ENCODE data around the gene TSPAN12. TPM values are rescaled to one million over a fixed set of nuclear protein-coding genes. Genes with fewer than 3 reads are reported as not detected.

The TSPAN12 gene
- total RNA-seq, 1 experiment from 2014 or later: 17.3 TPM

DNA sequence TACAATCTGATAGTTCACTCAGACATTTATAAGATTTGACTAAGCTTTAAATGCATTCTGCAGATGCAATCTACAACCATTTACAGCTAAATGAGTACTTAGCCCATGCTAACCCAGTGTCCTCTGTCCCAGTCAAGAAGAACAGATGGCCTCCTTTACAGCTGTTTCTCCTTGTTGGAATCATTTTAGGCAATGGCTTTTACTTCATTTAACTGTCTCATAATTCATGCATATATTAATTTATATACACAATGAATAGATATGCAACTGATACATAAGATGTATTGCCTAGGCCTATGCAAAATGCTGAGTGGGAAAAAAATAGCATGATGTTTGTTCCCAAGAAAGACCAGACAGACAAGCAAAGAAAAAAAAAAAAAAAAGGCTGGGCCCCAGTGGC, 82.2 kb downstream of the TSPAN12 start:
- H3K27me3 Mint-ChIP-seq (ENCODE audit: low read depth): no peaks in the 10 kb centered on the region
- H3K9me3 Mint-ChIP-seq: no peaks in the 10 kb centered on the region
- no peak for TF ChIP-seq ZNF423 (CRISPR knock-in tag; IDR thresholded peaks at IDR 0.05)
- H3K4me1 Mint-ChIP-seq: peaks cover 24% of the 10 kb centered on the region
- ChIA-PET CTCF (interaction anchor here (1.5 to 3.8 kb wide), 2 partner anchors 9 to 17 kb away, joined by 3 to 14 read pairs; no protein-coding TSS in a partner anchor), POLR2A (no interaction called here)
- no peaks in the 10 kb centered on the region for H3K36me3 Mint-ChIP-seq
- DNase-seq (ENCODE audit: low spot score): no peak
- no peak for ATAC-seq
- no peak overlapping the region for H3K4me3 Mint-ChIP-seq
- no peak overlapping the region for H3K27ac Mint-ChIP-seq

DNA sequence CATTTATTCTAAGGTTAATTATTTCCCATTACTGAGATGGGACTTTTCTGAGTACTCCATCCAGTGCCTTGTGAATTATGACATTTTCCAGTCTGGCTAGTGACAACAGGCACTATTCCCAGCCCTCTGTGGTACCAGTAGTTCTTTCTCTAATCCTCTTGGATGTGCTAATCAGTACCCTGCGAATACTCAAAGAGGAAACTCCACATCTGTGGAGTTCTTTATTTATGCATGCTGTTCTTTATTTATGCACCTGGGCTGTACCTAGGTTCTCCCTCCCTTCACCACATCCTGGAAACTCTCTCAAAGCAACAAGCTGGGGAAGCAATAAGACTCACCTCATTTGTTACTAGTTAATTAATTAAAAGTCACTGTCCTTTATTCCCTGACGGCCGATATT, 83.5 kb downstream of the TSPAN12 start:
- H3K36me3 Mint-ChIP-seq: no peaks in the 10 kb centered on the region
- no peaks in the 10 kb centered on the region for H3K27me3 Mint-ChIP-seq (ENCODE audit: low read depth)
- H3K9me3 Mint-ChIP-seq: no peaks in the 10 kb centered on the region
- H3K4me3 Mint-ChIP-seq: no peak overlapping the region
- DNase-seq (ENCODE audit: low spot score) (no peak), ATAC-seq (peak; percentile 99)
- no peak overlapping the region for H3K27ac Mint-ChIP-seq
- ChIA-PET CTCF (interaction anchor here (1.5 to 3.8 kb wide), 2 partner anchors 10 to 18 kb away, joined by 3 to 14 read pairs; no protein-coding TSS in a partner anchor), POLR2A (no interaction called here)
- TF ChIP-seq FOXK1 (CRISPR knock-in tag; IDR thresholded peaks at IDR 0.05) (0 out of 2 replicates have a peak, but pooled peaks have one; percentile 18), ZNF138 (CRISPR knock-in tag; conservative IDR thresholded peaks at IDR 0.05) (no peak), ZNF423 (CRISPR knock-in tag; IDR thresholded peaks at IDR 0.05) (no peak)
- TF ChIP-seq, protein P1, sequence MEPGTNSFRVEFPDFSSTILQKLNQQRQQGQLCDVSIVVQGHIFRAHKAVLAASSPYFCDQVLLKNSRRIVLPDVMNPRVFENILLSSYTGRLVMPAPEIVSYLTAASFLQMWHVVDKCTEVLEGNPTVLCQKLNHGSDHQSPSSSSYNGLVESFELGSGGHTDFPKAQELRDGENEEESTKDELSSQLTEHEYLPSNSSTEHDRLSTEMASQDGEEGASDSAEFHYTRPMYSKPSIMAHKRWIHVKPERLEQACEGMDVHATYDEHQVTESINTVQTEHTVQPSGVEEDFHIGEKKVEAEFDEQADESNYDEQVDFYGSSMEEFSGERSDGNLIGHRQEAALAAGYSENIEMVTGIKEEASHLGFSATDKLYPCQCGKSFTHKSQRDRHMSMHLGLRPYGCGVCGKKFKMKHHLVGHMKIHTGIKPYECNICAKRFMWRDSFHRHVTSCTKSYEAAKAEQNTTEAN (CRISPR knock-in tag; IDR thresholded peaks at IDR 0.05): no peak
- TF ChIP-seq, protein P2, sequence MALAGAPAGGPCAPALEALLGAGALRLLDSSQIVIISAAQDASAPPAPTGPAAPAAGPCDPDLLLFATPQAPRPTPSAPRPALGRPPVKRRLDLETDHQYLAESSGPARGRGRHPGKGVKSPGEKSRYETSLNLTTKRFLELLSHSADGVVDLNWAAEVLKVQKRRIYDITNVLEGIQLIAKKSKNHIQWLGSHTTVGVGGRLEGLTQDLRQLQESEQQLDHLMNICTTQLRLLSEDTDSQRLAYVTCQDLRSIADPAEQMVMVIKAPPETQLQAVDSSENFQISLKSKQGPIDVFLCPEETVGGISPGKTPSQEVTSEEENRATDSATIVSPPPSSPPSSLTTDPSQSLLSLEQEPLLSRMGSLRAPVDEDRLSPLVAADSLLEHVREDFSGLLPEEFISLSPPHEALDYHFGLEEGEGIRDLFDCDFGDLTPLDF (CRISPR knock-in tag; IDR thresholded peaks at IDR 0.05): no peak
- peaks cover 24% of the 10 kb centered on the region for H3K4me1 Mint-ChIP-seq

DNA sequence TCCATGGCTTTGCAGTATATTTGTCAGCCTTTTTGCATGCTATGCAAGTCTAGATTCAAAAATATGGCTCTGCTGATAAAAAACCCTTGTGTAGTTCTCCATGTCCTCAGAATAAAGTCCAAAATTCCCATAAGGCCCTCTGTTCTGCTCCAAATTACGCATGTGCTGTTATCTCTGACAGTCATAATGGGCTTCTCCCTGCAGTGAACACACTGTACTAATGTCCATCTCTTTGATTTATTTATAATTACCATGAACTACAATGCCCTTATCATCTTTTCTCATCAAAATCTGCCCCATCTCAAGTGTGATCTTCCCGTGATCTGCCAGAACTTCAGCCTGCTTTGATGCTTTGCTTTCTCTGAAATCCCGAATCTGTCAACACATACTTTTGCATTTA, 87.7 kb downstream of the TSPAN12 start:
- Mint-ChIP-seq H3K27me3 (ENCODE audit: low read depth) (no peaks in the 10 kb centered on the region), H3K27ac (no peak overlapping the region), H3K4me1 (peaks cover 16% of the 10 kb centered on the region), H3K9me3 (no peaks in the 10 kb centered on the region), H3K4me3 (no peak overlapping the region), H3K36me3 (no peaks in the 10 kb centered on the region)
- TF ChIP-seq, protein P3, sequence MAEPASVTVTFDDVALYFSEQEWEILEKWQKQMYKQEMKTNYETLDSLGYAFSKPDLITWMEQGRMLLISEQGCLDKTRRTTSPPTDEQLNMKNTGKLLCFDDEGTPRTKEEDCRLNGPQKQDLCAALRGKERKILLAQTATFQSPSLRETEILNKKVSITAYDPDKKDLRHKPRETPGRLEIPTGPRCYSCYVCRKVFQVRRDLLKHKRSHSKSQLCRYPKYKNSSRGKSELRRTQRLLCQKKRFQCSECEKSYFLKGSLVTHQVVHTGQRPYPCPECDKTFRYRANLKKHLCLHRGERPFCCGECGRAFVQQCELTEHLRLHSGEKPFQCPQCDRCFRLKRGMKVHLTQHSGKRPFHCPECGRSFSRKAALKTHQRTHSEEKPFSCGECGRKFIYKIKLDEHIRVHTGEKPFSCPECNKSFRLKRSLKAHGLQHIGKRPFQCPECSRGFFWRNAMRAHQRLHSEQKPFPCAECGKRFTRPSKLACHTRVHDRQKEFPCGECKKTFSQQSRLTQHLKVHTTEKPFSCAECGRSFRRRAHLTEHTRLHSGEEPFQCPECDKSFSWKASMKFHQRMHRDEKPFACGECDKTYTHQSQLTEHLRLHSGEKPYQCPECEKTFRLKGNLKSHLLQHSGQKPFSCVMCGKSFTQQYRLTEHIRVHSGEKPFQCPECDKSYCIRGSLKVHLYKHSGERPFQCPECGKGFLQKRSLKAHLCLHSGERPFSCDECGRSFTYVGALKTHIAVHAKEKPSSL (CRISPR knock-in tag; conservative IDR thresholded peaks at IDR 0.05): no peak
- TF ChIP-seq MYBL2 (CRISPR knock-in tag; IDR thresholded peaks at IDR 0.05) (no peak), JUN (CRISPR knock-in tag; IDR thresholded peaks at IDR 0.05) (no peak), GTF2I (CRISPR knock-in tag; conservative IDR thresholded peaks at IDR 0.05) (no peak)
- TF ChIP-seq, protein P4, sequence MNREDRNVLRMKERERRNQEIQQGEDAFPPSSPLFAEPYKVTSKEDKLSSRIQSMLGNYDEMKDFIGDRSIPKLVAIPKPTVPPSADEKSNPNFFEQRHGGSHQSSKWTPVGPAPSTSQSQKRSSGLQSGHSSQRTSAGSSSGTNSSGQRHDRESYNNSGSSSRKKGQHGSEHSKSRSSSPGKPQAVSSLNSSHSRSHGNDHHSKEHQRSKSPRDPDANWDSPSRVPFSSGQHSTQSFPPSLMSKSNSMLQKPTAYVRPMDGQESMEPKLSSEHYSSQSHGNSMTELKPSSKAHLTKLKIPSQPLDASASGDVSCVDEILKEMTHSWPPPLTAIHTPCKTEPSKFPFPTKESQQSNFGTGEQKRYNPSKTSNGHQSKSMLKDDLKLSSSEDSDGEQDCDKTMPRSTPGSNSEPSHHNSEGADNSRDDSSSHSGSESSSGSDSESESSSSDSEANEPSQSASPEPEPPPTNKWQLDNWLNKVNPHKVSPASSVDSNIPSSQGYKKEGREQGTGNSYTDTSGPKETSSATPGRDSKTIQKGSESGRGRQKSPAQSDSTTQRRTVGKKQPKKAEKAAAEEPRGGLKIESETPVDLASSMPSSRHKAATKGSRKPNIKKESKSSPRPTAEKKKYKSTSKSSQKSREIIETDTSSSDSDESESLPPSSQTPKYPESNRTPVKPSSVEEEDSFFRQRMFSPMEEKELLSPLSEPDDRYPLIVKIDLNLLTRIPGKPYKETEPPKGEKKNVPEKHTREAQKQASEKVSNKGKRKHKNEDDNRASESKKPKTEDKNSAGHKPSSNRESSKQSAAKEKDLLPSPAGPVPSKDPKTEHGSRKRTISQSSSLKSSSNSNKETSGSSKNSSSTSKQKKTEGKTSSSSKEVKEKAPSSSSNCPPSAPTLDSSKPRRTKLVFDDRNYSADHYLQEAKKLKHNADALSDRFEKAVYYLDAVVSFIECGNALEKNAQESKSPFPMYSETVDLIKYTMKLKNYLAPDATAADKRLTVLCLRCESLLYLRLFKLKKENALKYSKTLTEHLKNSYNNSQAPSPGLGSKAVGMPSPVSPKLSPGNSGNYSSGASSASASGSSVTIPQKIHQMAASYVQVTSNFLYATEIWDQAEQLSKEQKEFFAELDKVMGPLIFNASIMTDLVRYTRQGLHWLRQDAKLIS (CRISPR knock-in tag; IDR thresholded peaks at IDR 0.05; ENCODE audit: borderline replicate concordance): no peak
- DNase-seq (ENCODE audit: low spot score): no peak
- ChIA-PET CTCF (no interaction called here), POLR2A (no interaction called here)
- no peak for ATAC-seq

DNA sequence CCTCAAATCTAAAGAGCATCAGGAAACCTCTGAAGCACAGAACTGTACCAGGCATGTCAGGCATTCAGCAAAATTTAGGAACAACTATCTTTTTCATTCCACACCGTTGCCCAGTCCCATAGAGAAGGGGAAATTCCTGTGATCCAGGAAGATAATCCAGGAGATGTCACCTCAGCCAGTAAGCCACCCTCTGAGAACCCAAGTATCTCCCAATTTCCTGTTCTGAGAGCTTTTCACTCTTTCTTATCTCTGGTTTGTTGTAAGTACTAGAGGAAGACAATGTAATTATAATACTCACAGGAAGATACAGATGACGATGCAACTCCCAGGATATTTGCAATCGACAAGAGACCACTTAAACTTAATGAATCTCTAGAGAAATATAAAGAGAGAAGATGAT, 97.1 kb downstream of the TSPAN12 start:
- ChIA-PET POLR2A (no interaction called here), CTCF (interaction anchor here (0.9 to 1.4 kb wide), 3 partner anchors 24 to 321 kb away, joined by 3 read pairs; no protein-coding TSS in a partner anchor)
- H3K4me1 Mint-ChIP-seq: peaks cover 15% of the 10 kb centered on the region

More for the DNA sequence above, 97.1 kb downstream of the TSPAN12 start:
- Mint-ChIP-seq H3K36me3 (no peaks in the 10 kb centered on the region), H3K9me3 (no peaks in the 10 kb centered on the region), H3K27me3 (ENCODE audit: low read depth) (no peaks in the 10 kb centered on the region), H3K4me3 (no peak overlapping the region), H3K27ac (no peak overlapping the region)
- no peak; the same call in none of the 2 replicates for ATAC-seq
- no peak for DNase-seq (ENCODE audit: low spot score)
- TF ChIP-seq MYBL2 (CRISPR knock-in tag; IDR thresholded peaks at IDR 0.05) (no peak), SOX15 (CRISPR knock-in tag; IDR thresholded peaks at IDR 0.05) (no peak), FOXP1 (CRISPR knock-in tag; IDR thresholded peaks at IDR 0.05; ENCODE audit: borderline replicate concordance) (no peak), JAZF1 (CRISPR knock-in tag; IDR thresholded peaks at IDR 0.05) (no peak)
- TF ChIP-seq, protein P5, sequence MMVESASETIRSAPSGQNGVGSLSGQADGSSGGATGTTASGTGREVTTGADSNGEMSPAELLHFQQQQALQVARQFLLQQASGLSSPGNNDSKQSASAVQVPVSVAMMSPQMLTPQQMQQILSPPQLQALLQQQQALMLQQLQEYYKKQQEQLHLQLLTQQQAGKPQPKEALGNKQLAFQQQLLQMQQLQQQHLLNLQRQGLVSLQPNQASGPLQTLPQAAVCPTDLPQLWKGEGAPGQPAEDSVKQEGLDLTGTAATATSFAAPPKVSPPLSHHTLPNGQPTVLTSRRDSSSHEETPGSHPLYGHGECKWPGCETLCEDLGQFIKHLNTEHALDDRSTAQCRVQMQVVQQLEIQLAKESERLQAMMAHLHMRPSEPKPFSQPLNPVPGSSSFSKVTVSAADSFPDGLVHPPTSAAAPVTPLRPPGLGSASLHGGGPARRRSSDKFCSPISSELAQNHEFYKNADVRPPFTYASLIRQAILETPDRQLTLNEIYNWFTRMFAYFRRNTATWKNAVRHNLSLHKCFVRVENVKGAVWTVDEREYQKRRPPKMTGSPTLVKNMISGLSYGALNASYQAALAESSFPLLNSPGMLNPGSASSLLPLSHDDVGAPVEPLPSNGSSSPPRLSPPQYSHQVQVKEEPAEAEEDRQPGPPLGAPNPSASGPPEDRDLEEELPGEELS (CRISPR knock-in tag; IDR thresholded peaks at IDR 0.05): no peak
